RWPE1 (cell line): ENCODE data around the gene ZNF275.

Experiments
- CTCF ChIA-PET: fragments of 350-600 bp; sonication (Branson Sonifier 250); formaldehyde crosslinking; extraction: SDS; loops from one replicate; lab custom pipeline; 2021; lab: Yijun Ruan, JAX
- POLR2A ChIA-PET: fragments of 400-600 bp; formaldehyde crosslinking; extraction: SDS; loops from one replicate; lab custom pipeline; 2020; ENCODE audit warnings: antibody characterized with exemption; ENCODE audit not compliant: low non-redundant PET; lab: Yijun Ruan, JAX
- DNase-seq: peaks from one replicate; pipeline ENCODE4 v3.0.0; 2012; ENCODE audit warnings: low spot score
- H3K27ac ChIP-seq: fragments of 450-650 bp; 2 replicates; pipeline ENCODE4 v1.5.1; 2017
- CTCF ChIP-seq: fragments of 450-650 bp; conservative IDR thresholded peaks from 2 replicates; pipeline ENCODE4 v1.5.1; 2017; ENCODE audit warnings: low read depth, mild to moderate bottlenecking

ZNF275 gene

DNA sequence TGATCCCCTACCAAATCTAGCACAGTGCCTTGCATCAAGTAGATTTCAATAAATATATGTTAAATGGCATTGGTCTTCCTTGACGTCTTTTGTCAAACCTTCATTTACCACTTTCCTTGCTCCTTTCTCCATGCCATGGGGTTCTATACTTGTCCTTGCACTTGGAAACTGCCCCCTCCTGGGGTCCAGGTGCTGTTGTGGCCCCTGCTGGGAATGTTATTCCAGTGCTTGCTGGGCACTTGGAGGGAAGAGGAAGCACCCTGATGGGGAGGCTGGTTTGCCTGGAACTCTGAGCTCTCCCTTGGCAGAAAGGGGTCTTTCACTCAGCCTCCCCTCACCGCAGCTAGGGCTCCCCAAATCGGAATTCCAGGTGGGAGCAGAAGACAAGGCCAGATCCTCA, 18.9 kb downstream of the ZNF275 start:
- no peak for TF ChIP-seq CTCF
- CTCF ChIA-PET = no interaction called here

GRCh38 chrX:153353416-153353815, 19.5 kb downstream of the ZNF275 start:
- CTCF ChIA-PET = no interaction called here
- TF ChIP-seq CTCF = no peak
- H3K27ac ChIP-seq = no peak overlapping the region
- POLR2A ChIA-PET = no interaction called here
- no peak for DNase-seq

More for the DNA sequence above, 18.9 kb downstream of the ZNF275 start:
- POLR2A ChIA-PET = no interaction called here
- no peak for DNase-seq
- no peak overlapping the region for H3K27ac ChIP-seq

DNA sequence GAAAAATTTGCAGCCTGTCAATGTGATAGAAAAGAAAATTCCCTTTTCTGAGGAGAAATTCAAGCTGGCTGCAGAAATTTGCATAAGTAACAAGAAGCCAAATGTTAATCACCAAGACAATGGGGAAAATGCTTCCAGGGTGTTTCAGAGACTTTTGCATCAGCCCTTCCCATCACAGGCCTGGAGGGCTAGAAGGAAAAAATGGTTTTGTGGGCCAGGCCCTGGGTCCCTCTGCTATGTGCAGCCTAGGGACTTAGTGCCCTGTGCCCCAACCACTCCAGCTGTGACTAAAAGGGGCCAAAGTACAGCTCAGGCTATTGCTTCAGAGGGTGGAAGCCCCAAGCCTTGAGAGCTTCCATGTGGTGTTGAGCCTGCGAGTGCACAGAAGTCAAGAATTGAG, 23.9 kb downstream of the ZNF275 start:
- no peak for TF ChIP-seq CTCF
- no peak overlapping the region for H3K27ac ChIP-seq
- ChIA-PET CTCF (no interaction called here), POLR2A (no interaction called here)
- DNase-seq = no peak

DNA sequence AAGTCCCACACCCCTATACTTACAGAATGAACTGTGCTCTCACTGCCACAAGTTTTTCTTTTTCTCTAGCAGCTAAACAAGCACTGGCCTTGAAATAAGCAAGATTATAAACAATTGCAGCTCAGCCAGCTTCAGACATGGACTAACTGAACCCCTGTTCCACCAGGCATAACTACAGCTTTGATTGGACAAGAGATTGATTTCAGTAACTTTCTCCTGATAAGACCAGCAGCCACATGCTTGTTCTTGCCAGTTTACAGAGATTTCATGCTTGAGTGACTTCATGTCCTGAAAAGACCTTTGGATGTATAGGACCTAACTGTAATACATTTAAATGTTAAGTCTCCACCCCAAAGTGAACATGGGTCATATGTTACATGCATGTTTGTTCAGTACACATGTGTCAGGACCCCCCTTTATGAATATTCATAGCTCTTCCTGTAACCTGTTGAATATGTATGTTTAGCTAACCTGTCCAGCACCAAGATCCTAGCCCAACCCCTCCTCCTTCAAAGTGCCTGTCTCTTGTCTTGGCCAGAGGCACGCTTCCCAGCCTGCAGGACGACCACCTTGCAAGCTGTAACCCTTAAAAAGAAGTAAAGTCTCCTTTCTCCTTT, 27.9 kb downstream of the ZNF275 start:
- no peak overlapping the region for H3K27ac ChIP-seq
- POLR2A ChIA-PET = no interaction called here
- no peak for DNase-seq
- TF ChIP-seq CTCF = no peak
- CTCF ChIA-PET = no interaction called here

DNA sequence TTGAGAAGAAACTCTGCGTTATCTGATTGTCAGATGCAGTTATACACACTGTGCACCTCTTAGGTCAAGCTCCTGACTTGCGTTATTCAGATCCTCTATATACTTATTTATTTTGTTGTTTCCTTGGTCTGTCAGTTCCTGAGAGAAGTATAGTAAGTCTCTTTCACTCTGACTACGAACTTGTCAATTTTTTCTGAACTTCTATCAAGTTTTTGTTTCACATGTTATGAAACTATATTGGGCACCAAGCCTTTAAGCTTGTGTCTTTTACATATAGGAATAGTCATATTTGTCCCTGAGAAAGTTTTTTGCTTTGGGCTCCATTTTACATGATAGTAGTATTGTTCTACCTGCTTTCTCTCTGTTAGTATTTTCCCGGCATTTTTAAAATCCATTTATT, 31.7 kb downstream of the ZNF275 start:
- CTCF ChIA-PET = no interaction called here
- H3K27ac ChIP-seq = no peak overlapping the region
- TF ChIP-seq CTCF = no peak
- DNase-seq = no peak
- POLR2A ChIA-PET = no interaction called here

- no peak overlapping the region for H3K27ac ChIP-seq
- ChIA-PET CTCF (no interaction called here), POLR2A (no interaction called here)
- no peak for TF ChIP-seq CTCF
- no peak for DNase-seq
Measured at GRCh38 chrX:153366119-153366518, 32.2 kb downstream of the ZNF275 start.
